IMR-90 (cell line): Measurements from ENCODE around the gene UQCRQ. TPM values are rescaled to one million over a fixed set of nuclear protein-coding genes. Genes with fewer than 3 reads are reported as not detected.

Experiments
- ATAC-seq: fragments of 200-7000 bp; cut with Tn5 transposase; 2 replicates; pipeline ENCODE4 v1.9.1; 2020; ENCODE audit warnings: low read depth, mild to moderate bottlenecking, moderate library complexity
- BruUV-seq: library from RNA; stranded (reverse); fragments of 400-500 nt; replicated peaks from 2 replicates; lab custom pipeline; 2021; lab: Mats Ljungman, UMichigan
- CTCF ChIA-PET: fragments of 300-600 bp; formaldehyde crosslinking; extraction: SDS; loops from one replicate; lab custom pipeline; 2021; ENCODE audit warnings: antibody characterized with exemption; lab: Yijun Ruan, JAX
- POLR2A ChIA-PET: fragments of 300-600 bp; sonication (Branson Sonifier 250); formaldehyde crosslinking; loops from one replicate; lab custom pipeline; 2022; ENCODE audit warnings: antibody characterized with exemption; ENCODE audit not compliant: unreplicated experiment; lab: Charles Lee
- DNase-seq: peaks from one replicate; pipeline ENCODE4 v3.0.0; 2013
- H2AFZ ChIP-seq: replicated peaks from 2 replicates; pipeline ENCODE3; 2013; ENCODE audit warnings: low read length, mild to moderate bottlenecking; ENCODE audit not compliant: poor library complexity
- H2AK5ac ChIP-seq: 2 replicates; pipeline ENCODE4 v1.6.1; 2013; ENCODE audit warnings: low read depth, low read length, inconsistent platforms
- H2AK9ac ChIP-seq: replicated peaks from 2 replicates; pipeline ENCODE3; 2013; ENCODE audit warnings: mild to moderate bottlenecking, low read depth, low read length, moderate library complexity; ENCODE audit not compliant: poor library complexity
- H2BK120ac ChIP-seq: 2 replicates; pipeline ENCODE4 v1.6.1; 2013; ENCODE audit warnings: low read depth, low read length, inconsistent platforms
- H2BK15ac ChIP-seq: 3 replicates; pipeline ENCODE4 v1.6.1; 2013; ENCODE audit warnings: low read depth, low read length, inconsistent platforms
- H2BK20ac ChIP-seq: 2 replicates; pipeline ENCODE4 v1.6.1; 2013; ENCODE audit warnings: low read depth, mild to moderate bottlenecking, inconsistent platforms, low read length, moderate library complexity
- H2BK5ac ChIP-seq: 2 replicates; pipeline ENCODE4 v1.6.1; 2013; ENCODE audit warnings: mild to moderate bottlenecking, low read depth, low read length, inconsistent platforms; ENCODE audit not compliant: poor library complexity, severe bottlenecking
- H3K14ac ChIP-seq: replicated peaks from 2 replicates; pipeline ENCODE4 v1.6.1; 2013; ENCODE audit warnings: low read depth, low read length, inconsistent platforms
- H3K18ac ChIP-seq: 2 replicates; pipeline ENCODE4 v1.6.1; 2013; ENCODE audit warnings: low read depth, low read length, control low read depth
- H3K23ac ChIP-seq: 2 replicates; pipeline ENCODE4 v1.6.1; 2013; ENCODE audit warnings: low read depth, low read length, inconsistent platforms
- H3K27ac ChIP-seq: 2 replicates; pipeline ENCODE4 v1.5.1; 2013; ENCODE audit warnings: mild to moderate bottlenecking, control low read depth, low read length; ENCODE audit not compliant: insufficient read depth
- H3K27me3 ChIP-seq: 2 replicates; pipeline ENCODE4 v1.6.1; 2013; ENCODE audit warnings: low read length; ENCODE audit not compliant: control insufficient read depth, insufficient read depth
- H3K36me3 ChIP-seq: 2 replicates; pipeline ENCODE4 v1.6.1; 2013; ENCODE audit warnings: low read length, mixed read lengths; ENCODE audit not compliant: control insufficient read depth, insufficient read depth
- H3K4ac ChIP-seq: 2 replicates; pipeline ENCODE4 v1.6.1; 2013; ENCODE audit warnings: low read depth, low read length, inconsistent platforms
- H3K4me1 ChIP-seq: 2 replicates; pipeline ENCODE4 v1.6.1; 2013; ENCODE audit warnings: low read length, mixed read lengths; ENCODE audit not compliant: control insufficient read depth, insufficient read depth
- H3K4me2 ChIP-seq: 2 replicates; pipeline ENCODE4 v1.6.1; 2013; ENCODE audit warnings: low read depth, mild to moderate bottlenecking, control low read depth, low read length, moderate library complexity
- H3K4me3 ChIP-seq: 2 replicates; pipeline ENCODE4 v1.5.1; 2013; ENCODE audit warnings: low read depth, mild to moderate bottlenecking, control low read depth, low read length, moderate library complexity; ENCODE audit not compliant: insufficient read depth
- H3K56ac ChIP-seq: 2 replicates; pipeline ENCODE4 v1.6.1; 2013; ENCODE audit warnings: low read length, inconsistent platforms; ENCODE audit not compliant: insufficient read depth; ENCODE audit errors: extremely low read depth
- H3K79me1 ChIP-seq, 2 experiments: 2 replicates each; pipeline ENCODE4 v1.6.1; 2013; ENCODE audit warnings: low read length in 2 of 2, inconsistent platforms in 1 of 2, low read depth in 1 of 2
- H3K9ac ChIP-seq: 2 replicates; pipeline ENCODE4 v1.6.1; 2013; ENCODE audit warnings: low read depth, low read length, control low read depth
- H3K9me1 ChIP-seq: 2 replicates; pipeline ENCODE4 v1.6.1; 2013; ENCODE audit warnings: low read length, inconsistent platforms; ENCODE audit not compliant: insufficient read depth
- H3K9me3 ChIP-seq: 2 replicates; pipeline ENCODE4 v1.6.1; 2013; ENCODE audit warnings: low read length; ENCODE audit not compliant: control insufficient read depth, insufficient read depth
- H4K20me1 ChIP-seq: 2 replicates; pipeline ENCODE4 v1.6.1; 2013; ENCODE audit warnings: low read length, inconsistent platforms; ENCODE audit not compliant: insufficient read depth
- H4K5ac ChIP-seq: 2 replicates; pipeline ENCODE4 v1.6.1; 2013; ENCODE audit warnings: mild to moderate bottlenecking, low read depth, low read length, control low read depth
- H4K8ac ChIP-seq, 2 experiments: 2 replicates each; pipeline ENCODE4 v1.6.1; 2013; ENCODE audit warnings: low read depth in 2 of 2, low read length in 2 of 2, control low read depth in 1 of 2, inconsistent platforms in 1 of 2
- H4K91ac ChIP-seq: 2 replicates; pipeline ENCODE4 v1.6.1; 2013; ENCODE audit warnings: low read depth, low read length, inconsistent platforms; ENCODE audit not compliant: insufficient read depth
- BHLHE40 ChIP-seq: fragments of 150-350 bp; IDR thresholded peaks from 2 replicates; pipeline ENCODE4 v1.6.1; 2016; ENCODE audit warnings: mild to moderate bottlenecking, low read depth, low read length
- MAZ ChIP-seq: IDR thresholded peaks from 2 replicates; pipeline ENCODE4 v1.6.1; 2012; ENCODE audit warnings: low read depth, mild to moderate bottlenecking, low read length, improper control_type of control experiment, moderate library complexity, borderline replicate concordance
- RCOR1 ChIP-seq: IDR thresholded peaks from 2 replicates; pipeline ENCODE4 v1.6.1; 2012; ENCODE audit warnings: mild to moderate bottlenecking, low read length, improper control_type of control experiment; ENCODE audit not compliant: insufficient replicate concordance
- WGBS, 2 experiments: methylation state at CpG; one replicate each; pipeline versions ENCODE4 v1.1.5 to v1.1.7; 2013; ENCODE audit warnings: missing lambda C conversion rate in 2 of 2; ENCODE audit not compliant: insufficient read length in 1 of 2; ENCODE audit errors: extremely low coverage in 2 of 2; 5-methylcytosine and 5-hydroxymethylcytosine counted together
- dilution Hi-C: fragments of 300-500 bp; cut with HindIII; formaldehyde crosslinking; loops from one replicate; pipeline ENCODE4 v1.14.3; 2018; ENCODE audit warnings: low sequenced_read_pairs; ENCODE audit not compliant: unreplicated experiment
- in situ Hi-C: fragments of 300-500 bp; cut with MboI; formaldehyde crosslinking; loops from 3 replicates; pipeline ENCODE4 v1.14.3; 2019; ENCODE audit warnings: low sequenced_read_pairs, inconsistent platforms, mixed read lengths
- intact Hi-C: fragments of 100-400 bp; cut with micrococcal nuclease; formaldehyde crosslinking; loops from 2 replicates; pipeline ENCODE4 v1.10.0; 2022
- polyA plus RNA-seq, 3 experiments: library from polyadenylated mRNA; depleted of rRNA; stranded (reverse); fragments of >200 nt; gene quantifications; 2 replicates each; pipeline ENCODE4 v1.2.3, GENCODE V29; 2012; ENCODE audit warnings: low replicate concordance in 1 of 3
- total RNA-seq: library from RNA; depleted of rRNA; stranded (reverse); fragments of >200 nt; gene quantifications from 2 replicates; pipeline ENCODE4 v1.2.3, GENCODE V29; 2012

The UQCRQ gene
- total and polyA plus RNA-seq, 2 of the 4 experiments (the other 2 are of a cell fraction) = 73.7 to 292 TPM

GRCh38 chr5:132830436-132831094 lies 35.9 kb upstream of the UQCRQ start, which contains the start of gene SHROOM1:
SHROOM1 (minus strand) TSS chr5:132830647; CDS start chr5:132826140, 4,507 bp downstream.
- Histone ChIP-seq H4K5ac (peak within 1 kb of the TSS; percentile 64; the same call in 1 of the 2 replicates), H2AK9ac (peak within 1 kb of the TSS; percentile 84), H3K4me1 (peaks cover 4% of the 10 kb centered on the region; the same call in 1 of the 2 replicates), H2AK5ac (0 out of 2 replicates have a peak within 1 kb of the TSS, but pooled peaks have one; percentile 37), H3K18ac (no peak within 1 kb of the TSS; the same call in 1 of the 2 replicates), H3K9ac (peak within 1 kb of the TSS; percentile 73), H3K14ac (peak within 1 kb of the TSS; percentile 83), H3K36me3 (no peaks in the 10 kb centered on the region), H2BK120ac (0 out of 2 replicates have a peak within 1 kb of the TSS, but pooled peaks have one; percentile 48), H3K27me3 (no peaks in the 10 kb centered on the region), H2BK20ac (no peak within 1 kb of the TSS), H4K20me1 (no peaks in the 10 kb centered on the region), H3K9me3 (no peaks in the 10 kb centered on the region), H3K4ac (peak within 1 kb of the TSS; percentile 89), H3K56ac (peak within 1 kb of the TSS; percentile 32; the same call in 1 of the 2 replicates), H3K23ac (peak within 1 kb of the TSS; percentile 43; the same call in 1 of the 2 replicates), H3K4me3 (peak within 1 kb of the TSS; percentile 84), H3K4me2 (peak within 1 kb of the TSS; percentile 90), H2BK5ac (no peak within 1 kb of the TSS), H3K79me1 (peaks cover 13 to 32% of the 10 kb centered on the region in 2 experiments; a peak in 3 of 4 replicates), H4K8ac (peak within 1 kb of the TSS; percentile 80 to 86), H3K27ac (peak within 1 kb of the TSS; percentile 52; the same call in 1 of the 2 replicates), H2AFZ (peak within 1 kb of the TSS; percentile 99), H3K9me1 (peaks cover 4% of the 10 kb centered on the region; the same call in 1 of the 2 replicates), H4K91ac (peak within 1 kb of the TSS; percentile 47; the same call in 1 of the 2 replicates), H2BK15ac (no peak within 1 kb of the TSS; the same call in 2 of the 3 replicates)
- intact Hi-C loops = loop anchor here (1.0 kb wide), 2 partner anchors 36 to 53 kb away; partner anchors contain the start of genes GDF9 and UQCRQ
- BruUV-seq = no TSS peak
- ChIA-PET CTCF (interaction anchor here (0.8 to 1.0 kb wide), 4 partner anchors 35 to 241 kb away, joined by 3 to 5 read pairs (median 4); no protein-coding TSS in a partner anchor), POLR2A (no interaction called here)
- dilution Hi-C loops = no loop called here
- peak; percentile 82 for ATAC-seq
- no peak for TF ChIP-seq RCOR1
- TF ChIP-seq MAZ = peak; percentile 5; the same call in 1 of the 2 replicates
- no peak for TF ChIP-seq BHLHE40
- 4% methylated on average over 47 of the region's 78 CpGs; no CpG with 5 or more reads in 1 of the 2 experiments for WGBS, 2 experiments
- DNase-seq = peak; percentile 27
- in situ Hi-C loops = no loop called here
